Suprapubic skin (tissue), 3 donors: ENCODE data around the gene CTXND1.

Source experiments
- EP300 ChIP-seq: sonication (generic); formaldehyde crosslinking; IDR thresholded peaks from one replicate; pipeline ENCODE4 v1.6.1; 2017; ENCODE audit warnings: antibody characterized with exemption
- POLR2A ChIP-seq, 2 donors: fragments of 450-650 bp; IDR thresholded peaks; one replicate each; pipeline ENCODE4 v1.6.1; 2017; ENCODE audit warnings: antibody characterized with exemption in 2 of 2, mild to moderate bottlenecking in 2 of 2, moderate library complexity in 2 of 2
- TF ChIP-seq, protein P1 (sequence below), 2 donors: fragments of 200-600 bp in 1 of 2; fragments of 450-650 bp in 1 of 2; sonication (generic) in 1 of 2; IDR thresholded peaks; one replicate each; pipeline ENCODE4 v1.5.1; 2016 to 2019; ENCODE audit warnings: antibody characterized with exemption in 2 of 2, mild to moderate bottlenecking in 1 of 2, moderate library complexity in 1 of 2

DNA sequence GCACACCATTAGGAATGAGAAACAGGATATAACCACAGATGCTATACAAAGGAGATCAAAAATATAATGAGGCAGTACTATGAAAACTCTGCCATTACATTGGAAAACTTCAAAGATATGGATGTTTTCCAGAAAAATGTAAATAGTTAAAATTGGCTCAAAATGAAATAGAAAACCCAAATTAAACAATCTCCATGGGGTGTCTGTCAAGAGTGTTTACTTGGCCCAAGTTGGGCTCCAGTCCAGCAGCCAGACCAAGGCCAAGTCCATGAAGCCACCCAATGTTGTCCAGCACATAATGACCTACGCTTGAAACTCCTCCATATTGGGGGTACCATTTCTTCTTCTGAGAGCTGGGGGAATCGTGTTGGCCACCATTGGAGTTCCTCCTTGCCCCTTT is 37.1 kb downstream of the CTXND1 start:
- TF ChIP-seq POLR2A (IDR thresholded peaks at IDR 0.05): no peak
- TF ChIP-seq, protein P1, sequence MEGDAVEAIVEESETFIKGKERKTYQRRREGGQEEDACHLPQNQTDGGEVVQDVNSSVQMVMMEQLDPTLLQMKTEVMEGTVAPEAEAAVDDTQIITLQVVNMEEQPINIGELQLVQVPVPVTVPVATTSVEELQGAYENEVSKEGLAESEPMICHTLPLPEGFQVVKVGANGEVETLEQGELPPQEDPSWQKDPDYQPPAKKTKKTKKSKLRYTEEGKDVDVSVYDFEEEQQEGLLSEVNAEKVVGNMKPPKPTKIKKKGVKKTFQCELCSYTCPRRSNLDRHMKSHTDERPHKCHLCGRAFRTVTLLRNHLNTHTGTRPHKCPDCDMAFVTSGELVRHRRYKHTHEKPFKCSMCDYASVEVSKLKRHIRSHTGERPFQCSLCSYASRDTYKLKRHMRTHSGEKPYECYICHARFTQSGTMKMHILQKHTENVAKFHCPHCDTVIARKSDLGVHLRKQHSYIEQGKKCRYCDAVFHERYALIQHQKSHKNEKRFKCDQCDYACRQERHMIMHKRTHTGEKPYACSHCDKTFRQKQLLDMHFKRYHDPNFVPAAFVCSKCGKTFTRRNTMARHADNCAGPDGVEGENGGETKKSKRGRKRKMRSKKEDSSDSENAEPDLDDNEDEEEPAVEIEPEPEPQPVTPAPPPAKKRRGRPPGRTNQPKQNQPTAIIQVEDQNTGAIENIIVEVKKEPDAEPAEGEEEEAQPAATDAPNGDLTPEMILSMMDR (IDR thresholded peaks at IDR 0.05): no peak
- TF ChIP-seq EP300: no peak
